Activated CD4-positive, CD25-positive, alpha-beta regulatory T cell treated with anti-CD3 and anti-CD28 coated beads, Interleukin-2, amount 50 U/mL, for 16 hours (primary cell): ENCODE measurements around the gene PROCA1.

ENCODE experiments used
- DNase-seq: peaks from one replicate; pipeline ENCODE4 v3.0.0-alpha.2; 2020; ENCODE audit warnings: low read depth, low spot score

PROCA1 gene

GRCh38 chr17:28707339-28707720 is 4.4 kb downstream of the PROCA1 start:
- DNase-seq: no peak

DNA sequence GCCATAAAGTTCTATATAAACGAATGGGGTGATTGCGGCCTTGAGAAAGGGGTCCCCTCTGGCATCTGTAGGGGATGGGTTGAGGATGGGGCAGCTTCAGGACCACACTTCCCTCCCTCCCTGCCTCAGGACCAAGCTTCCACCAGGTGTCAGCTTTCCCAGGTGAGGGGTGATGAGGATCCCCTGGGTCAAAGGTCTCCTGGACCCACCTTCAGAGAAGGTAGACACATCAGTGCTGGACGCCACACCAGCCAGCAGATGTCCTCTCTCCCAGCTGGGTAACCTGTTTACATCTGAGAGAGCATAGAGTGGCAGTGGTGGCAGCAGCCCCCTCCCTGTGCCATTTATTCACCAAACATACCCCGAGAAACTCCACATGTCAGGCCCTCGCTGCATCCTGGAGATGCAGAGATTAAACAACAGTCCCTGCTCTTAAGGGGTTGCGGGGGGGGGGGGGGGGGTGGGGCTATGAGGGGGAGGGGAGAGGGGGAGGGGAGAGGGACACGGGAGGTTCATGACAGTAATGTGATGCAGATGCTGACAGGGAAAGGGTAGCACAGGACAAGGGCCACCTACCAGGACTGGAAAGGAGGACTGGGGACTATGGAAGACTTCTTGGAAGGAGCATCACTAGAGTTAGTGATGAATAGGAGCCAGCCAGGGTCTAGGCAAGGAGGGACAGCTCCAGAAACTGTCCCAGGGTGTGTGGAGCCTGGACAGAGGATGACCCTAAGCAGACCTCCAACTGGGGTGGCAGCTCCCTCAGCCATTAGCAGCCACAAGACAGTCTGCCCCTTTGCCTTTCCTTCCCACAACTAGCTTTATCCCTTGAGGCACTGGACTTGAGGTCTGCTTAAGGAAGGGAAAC is 5.0 kb downstream of the PROCA1 start:
- DNase-seq: no peak

DNA sequence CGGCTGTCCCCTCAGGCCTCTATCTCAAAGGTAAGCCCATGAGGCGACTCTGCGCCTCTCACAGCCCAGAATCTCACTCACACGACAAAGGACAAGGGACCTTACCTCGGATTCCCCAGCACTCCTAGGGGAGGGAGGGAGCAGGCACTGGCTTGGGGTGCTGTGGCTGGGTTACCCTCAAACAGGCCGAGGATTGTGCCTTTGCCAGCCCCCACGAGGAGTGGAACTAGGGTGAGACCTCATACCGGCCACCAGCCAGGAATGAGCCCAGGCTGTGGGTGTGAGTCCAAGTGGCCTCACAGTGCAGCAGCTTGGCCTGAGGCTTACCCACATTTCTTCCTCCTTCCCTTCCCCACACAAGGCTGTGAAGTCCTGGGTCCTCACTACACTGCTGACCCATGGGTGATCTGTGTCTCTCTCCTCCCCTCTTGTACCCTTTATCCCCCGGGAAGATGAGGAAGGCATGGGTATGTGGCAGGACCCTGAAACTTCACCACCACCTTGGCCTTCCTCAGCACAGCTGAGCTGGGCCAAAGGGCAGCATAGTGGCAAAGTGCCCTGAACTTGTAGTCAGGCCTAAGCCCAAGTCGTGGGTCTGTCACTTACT is 5.9 kb downstream of the PROCA1 start:
- DNase-seq: no peak

GRCh38 chr17:28705074-28705659 is 6.5 kb downstream of the PROCA1 start:
- DNase-seq: no peak

DNA sequence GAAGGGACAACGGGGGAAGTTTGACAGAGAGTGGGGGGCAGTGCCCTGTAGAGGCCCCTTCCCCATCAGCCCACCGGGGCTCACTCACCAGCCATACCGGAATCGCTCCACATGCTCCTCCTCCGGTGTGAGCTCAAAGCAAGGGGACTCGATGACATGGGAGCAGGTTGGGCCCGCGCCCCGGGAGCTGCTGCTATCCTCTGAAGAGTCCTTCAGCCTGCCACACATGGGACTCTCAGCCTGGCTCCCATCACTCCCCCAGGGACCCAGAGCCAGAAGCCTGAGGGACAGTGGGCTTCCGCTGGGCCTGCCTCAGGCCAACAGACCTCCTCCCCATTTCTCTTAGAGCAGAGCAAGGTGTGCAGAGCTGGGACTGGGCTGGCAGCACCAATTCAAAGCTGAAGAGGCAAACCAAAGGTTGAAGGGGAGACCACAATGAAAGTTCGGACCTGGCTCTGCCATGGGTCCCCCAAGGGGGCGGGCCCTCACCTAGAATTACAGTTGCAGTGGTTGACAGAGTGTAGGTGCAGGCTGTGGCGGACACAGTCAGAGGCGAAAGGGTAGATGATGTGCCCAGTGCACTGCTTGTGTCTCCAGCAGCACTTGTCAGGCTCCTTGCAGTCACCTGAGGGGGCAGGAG is 7.3 kb downstream of the PROCA1 start:
- DNase-seq: no peak

DNA sequence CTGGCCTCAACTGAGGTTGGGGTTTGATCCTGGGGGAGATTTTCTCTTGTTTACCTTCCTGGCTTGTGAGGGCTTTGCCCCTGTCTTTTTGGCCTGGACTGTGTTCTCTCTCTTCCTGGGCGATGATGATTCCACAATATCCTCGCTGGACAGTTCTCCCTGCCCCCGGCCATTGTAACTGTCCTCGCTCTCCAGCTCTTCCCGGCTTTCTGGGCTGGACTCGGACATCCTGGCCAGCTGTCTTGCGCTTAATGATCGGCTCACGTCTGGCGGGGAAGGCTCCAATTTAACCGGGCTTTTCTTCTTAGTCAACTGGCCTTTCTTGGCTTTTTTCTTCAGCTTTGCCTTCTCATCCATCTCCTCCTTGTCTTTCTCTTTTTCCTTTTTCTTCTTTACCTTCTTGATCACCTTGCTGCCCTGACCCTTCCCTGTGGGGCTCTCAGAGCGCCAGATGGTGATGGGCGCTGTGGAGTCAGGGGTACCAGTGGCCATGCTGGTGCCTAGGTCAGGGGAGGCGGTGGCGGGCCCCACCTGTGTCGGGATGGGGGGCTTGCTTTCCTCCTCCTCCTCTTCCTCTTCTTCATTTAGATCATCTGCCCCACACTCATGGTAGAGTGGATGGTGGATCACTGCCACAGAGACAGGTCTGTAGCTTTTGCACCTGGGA is 8.0 kb downstream of the PROCA1 start:
- DNase-seq: no peak

DNA sequence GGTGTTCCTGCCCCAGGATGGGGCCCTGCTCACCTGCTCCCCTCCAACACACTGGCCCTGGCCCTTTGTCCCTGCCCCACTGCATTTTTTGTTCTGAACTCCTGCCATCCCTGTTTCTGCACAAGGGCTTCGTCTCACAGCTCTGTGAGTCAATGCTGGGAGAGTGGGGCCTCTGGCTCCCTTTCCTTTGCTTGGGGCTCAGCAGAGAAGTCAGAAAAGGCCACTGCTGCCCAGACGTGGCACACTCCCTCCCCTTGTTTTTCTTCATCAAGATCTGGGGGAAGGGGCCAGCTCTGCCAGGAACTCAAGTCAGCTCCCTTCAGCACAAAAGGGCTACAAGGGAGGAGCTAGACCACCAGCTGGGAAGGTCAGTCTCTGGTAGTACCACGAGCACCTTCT is 8.9 kb downstream of the PROCA1 start:
- no peak for DNase-seq

DNA sequence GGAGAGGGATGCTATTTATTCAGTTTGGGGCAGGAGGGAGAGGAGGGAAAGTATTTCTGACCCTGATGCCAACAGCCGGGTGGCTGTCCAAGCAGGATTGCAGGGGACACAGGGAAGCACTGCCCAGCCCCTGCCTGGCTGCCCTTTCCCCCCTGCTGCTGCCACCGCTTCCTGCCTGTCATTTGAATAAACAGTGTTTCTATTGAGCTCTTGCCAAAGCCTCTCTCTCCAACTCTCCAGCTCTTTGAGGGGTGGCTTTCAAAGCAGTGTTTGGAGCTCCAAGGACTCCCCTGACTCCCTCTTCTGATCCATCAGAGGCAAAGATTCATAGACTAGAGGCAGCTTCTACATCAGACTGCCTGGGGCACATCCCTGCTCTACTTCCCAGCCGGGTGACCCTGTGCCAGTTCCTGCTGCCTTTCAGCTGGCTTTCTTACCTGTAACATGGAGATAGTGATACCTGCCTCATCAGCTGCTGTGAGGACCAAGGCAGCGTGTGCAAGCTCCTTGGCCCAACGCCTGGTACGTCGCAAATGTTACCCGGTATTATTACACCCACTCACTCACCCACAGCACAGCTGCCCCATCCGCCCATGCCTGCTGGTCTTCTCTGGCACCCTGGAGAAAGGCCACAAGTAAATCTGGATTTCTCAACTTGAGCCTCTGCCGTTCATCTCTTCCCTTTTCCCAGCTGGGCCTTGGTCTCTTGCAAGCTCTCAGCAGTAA is 9.5 kb downstream of the PROCA1 start:
- no peak for DNase-seq

DNA sequence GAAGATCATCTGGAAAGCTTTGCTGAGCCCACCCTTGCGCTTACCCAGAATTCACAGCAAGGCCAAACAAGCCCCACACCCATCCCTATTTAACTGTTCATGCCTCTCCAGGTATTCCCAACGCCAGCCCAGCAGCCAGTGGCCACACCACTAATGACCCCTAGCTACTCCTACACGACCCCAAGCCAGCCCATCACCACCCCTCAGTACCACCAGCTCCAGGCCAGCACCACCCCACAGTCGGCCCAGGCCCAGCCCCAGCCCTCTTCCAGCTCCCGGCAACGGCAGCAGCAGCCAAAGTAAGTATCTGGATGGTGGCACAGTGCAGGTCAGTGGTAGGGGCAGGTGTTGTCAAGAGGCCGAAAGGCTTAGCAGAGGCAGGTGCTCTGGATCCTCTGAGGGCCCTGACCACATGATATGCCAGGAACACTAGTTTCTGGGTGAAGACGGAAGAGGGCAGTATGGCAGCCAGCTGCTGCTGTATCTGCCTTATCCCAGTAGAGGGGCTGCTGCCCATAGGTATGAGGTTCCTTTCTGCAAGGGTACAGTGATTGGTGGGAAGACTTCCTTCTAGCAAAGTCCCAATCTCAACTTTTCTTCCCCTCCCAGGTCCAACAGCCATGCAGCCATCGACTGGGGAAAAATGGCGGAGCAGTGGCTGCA is 10.7 kb downstream of the PROCA1 start:
- DNase-seq: no peak

GRCh38 chr17:28700278-28700677 is 11.4 kb downstream of the PROCA1 start:
- DNase-seq: no peak

DNA sequence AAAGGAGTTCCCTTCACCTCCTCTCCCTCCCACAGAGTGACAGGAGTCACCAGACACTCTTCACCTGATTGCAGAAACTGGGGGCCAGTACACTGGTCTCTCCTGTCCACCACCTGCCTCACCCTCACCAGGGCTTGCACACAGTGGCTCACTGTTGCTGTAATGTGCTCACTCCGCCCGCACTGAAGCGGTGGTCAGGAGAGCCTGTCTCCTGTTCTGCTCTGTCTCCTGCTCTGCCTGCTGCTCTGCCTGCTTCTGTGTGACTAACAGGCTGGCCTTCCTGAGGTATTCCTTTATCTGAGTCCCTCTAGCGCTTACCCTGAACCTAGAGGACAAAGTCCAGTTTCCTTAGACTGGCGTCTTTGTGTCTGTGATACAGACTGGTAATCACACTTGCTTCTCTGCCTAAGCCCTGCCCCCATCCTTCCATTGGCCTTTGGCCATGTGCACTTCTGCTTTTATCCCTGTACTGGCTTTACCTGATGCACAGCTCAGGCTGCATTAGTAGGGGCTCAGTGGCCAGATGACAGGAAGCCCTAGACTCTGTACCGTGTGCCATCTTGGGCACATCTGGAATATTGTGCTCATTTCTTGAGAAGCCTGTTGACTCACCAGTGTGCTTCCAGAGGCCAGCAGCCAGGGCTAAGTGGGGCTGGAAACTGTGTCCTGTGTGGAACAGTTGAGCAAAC is 13.3 kb downstream of the PROCA1 start:
- no peak for DNase-seq

GRCh38 chr17:28693869-28694268 is 17.8 kb downstream of the PROCA1 start:
- DNase-seq: no peak

DNA sequence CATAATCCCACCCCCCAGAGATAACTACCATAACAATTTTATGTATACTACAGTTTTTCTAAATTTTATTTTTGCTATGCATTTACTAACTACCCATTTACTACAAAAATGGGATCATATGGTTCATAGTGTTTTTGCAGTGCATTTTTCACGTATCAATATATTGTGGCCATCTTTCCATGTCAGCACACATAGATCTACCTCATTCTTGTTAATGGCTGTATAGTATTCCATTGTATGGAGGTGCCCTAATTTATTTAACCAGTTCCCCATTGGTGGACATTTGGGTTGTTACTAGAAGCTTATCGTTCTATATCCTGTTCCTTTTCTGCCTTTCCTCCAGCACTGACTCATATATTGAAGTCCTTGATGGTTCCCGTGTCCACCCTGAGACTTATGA is 22.7 kb downstream of the PROCA1 start:
- no peak for DNase-seq

DNA sequence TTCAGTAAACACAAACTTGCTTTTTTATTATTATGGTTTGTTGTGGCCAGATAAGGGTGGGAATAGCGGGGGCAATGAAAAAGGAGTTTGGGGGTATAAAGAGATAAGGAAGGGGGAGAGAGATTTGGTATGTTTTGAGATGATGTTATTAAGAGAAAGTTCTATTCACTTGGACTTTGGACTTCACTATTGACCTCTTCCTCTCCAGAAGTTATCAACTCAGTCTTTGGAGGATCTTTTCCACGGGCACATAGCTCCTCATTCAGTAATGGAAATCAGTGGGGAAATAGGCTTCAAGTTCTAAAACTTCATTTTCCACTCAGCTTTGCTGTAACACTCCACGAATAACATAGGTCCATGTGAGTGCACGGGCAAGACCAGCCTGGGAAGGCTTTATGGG is 23.2 kb downstream of the PROCA1 start:
- no peak for DNase-seq

- DNase-seq: no peak
Measured at GRCh38 chr17:28686296-28686695, 25.4 kb downstream of the PROCA1 start.

DNA sequence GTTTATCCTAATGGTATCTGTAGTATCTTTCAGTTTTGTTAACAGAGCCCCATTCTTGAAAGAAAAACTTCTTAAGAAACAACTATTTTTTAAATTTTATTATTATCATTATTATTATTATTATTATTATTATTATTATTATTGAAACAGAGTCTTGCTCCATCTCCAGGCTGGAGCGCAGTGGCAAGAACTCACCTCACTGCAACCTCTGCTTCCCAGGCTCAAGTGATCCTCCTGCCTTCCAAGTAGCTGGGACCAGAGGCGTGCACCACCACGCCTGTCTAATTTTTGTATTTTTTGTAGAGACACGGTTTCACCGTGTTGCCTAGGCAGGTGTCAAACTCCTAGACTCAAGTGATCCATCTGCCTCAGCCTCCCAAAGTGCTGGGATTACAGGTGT is 26.3 kb downstream of the PROCA1 start:
- DNase-seq: no peak

DNA sequence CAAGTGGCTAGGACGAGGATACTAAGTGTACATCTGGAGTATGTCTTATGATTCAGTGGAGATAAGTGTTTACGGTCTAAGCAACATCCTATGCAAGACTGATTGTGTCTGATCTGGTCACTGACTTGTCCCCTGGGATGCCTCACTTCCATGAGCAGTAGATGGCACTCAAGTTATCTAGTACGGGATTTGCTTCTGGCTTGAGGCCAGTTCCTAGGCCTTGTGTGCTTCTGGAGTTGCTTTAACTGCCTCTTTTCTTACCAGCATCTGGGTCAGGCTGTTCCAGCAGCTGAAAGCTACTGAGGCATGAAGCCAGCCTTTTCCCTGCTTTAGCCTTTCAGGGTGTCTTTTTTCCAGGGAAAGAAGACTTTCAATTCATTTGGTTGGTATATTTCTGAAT is 26.7 kb downstream of the PROCA1 start:
- no peak for DNase-seq

GRCh38 chr17:28682655-28683054 is 29.0 kb downstream of the PROCA1 start:
- DNase-seq: no peak

DNA sequence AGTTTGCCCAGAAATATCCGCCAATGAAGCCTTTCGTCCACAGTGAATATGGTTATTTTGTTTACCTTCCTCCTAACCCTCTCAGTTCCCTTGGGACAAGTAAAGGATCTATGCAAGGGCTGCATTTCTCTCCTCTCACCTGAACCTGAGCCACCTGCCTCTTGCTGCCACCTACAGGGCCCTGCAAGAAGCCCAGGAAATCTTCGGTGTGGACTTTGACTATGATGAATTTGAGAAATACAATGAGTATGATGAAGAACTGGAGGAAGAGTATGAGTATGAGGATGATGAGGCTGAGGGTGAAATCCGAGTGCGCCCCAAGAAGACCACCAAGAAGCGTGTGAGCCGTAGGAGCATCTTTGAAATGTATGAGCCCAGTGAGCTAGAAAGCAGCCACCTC is 35.7 kb downstream of the PROCA1 start:
- no peak for DNase-seq

- no peak for DNase-seq
Measured at GRCh38 chr17:28675490-28675889, 36.2 kb downstream of the PROCA1 start.
